Left ventricle myocardium inferior (tissue), 1 donor: ENCODE measurements around the gene ADAMTSL3. TPM values are rescaled to one million over a fixed set of nuclear protein-coding genes. Genes with fewer than 3 reads are reported as not detected.

Experiments used
- DNase-seq: peaks from one replicate; pipeline ENCODE4 v3.0.0-alpha.2; 2020
- H3K27ac ChIP-seq: fragments of 200-600 bp; replicated peaks from 2 replicates; pipeline ENCODE4 v1.8.0; 2021
- H3K27me3 ChIP-seq: fragments of 200-600 bp; 2 replicates; pipeline ENCODE4 v1.8.0; 2021; ENCODE audit warnings: low read depth
- H3K36me3 ChIP-seq: fragments of 200-600 bp; 2 replicates; pipeline ENCODE4 v1.8.0; 2021
- H3K4me1 ChIP-seq: fragments of 200-600 bp; 2 replicates; pipeline ENCODE4 v1.8.0; 2021
- H3K4me3 ChIP-seq: fragments of 200-600 bp; 2 replicates; pipeline ENCODE4 v1.8.0; 2021; ENCODE audit warnings: mild to moderate bottlenecking, moderate library complexity
- H3K9me3 ChIP-seq: fragments of 200-600 bp; replicated peaks from 2 replicates; pipeline ENCODE4 v1.8.0; 2021
- intact Hi-C: fragments of 100-400 bp; cut with micrococcal nuclease; formaldehyde crosslinking; loops from one replicate; pipeline ENCODE4 v1.11.0; 2022
- total RNA-seq: library from RNA; stranded (reverse); fragmentation: NEBNext Ultra II Directional; extraction: Animal tissue kit (Norgen Biotek cat#: 25700); gene quantifications from one replicate; pipeline ENCODE4 v1.2.1, GENCODE V29; 2021
- TF ChIP-seq, protein P1 (sequence below): fragments of 200-600 bp; IDR thresholded peaks from 2 replicates; pipeline ENCODE4 v1.8.0; 2021; ENCODE audit warnings: antibody characterized with exemption, mild to moderate bottlenecking, borderline replicate concordance
- donor health status: DM: no; HTN: yes; CAD: no; lungs with severe emphysema.

The ADAMTSL3 gene
- total RNA-seq, 1 donor from 2014 or later: 11.9 TPM

DNA sequence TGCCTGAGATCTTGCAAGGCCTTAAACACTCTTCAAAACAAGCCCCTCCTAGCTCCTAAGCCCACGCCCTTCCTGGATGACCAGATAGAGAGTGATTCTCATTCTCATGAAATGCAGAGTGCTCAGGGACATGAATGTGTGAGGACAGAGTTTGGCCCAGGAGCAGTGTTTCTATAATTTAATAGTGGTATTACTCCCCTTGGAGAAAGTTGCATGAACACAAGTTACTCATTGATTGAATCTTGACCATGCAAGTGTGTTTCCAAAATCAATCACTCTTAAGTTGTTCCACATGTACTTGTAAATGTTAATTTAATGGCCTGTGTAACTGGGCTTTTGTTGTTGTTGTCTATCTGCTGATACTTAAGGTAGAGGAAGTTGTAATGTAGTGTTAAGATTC lies 181.6 kb downstream of the ADAMTSL3 start:
- intact Hi-C loops: no loop called here
- no peaks in the 10 kb centered on the region for H3K27me3 ChIP-seq
- TF ChIP-seq, protein P1, sequence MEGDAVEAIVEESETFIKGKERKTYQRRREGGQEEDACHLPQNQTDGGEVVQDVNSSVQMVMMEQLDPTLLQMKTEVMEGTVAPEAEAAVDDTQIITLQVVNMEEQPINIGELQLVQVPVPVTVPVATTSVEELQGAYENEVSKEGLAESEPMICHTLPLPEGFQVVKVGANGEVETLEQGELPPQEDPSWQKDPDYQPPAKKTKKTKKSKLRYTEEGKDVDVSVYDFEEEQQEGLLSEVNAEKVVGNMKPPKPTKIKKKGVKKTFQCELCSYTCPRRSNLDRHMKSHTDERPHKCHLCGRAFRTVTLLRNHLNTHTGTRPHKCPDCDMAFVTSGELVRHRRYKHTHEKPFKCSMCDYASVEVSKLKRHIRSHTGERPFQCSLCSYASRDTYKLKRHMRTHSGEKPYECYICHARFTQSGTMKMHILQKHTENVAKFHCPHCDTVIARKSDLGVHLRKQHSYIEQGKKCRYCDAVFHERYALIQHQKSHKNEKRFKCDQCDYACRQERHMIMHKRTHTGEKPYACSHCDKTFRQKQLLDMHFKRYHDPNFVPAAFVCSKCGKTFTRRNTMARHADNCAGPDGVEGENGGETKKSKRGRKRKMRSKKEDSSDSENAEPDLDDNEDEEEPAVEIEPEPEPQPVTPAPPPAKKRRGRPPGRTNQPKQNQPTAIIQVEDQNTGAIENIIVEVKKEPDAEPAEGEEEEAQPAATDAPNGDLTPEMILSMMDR: no peak
- no peak overlapping the region for H3K4me3 ChIP-seq
- peaks cover 3% of the 10 kb centered on the region for H3K4me1 ChIP-seq
- no peaks in the 10 kb centered on the region for H3K9me3 ChIP-seq
- H3K36me3 ChIP-seq: no peaks in the 10 kb centered on the region
- DNase-seq: no peak
- no peak overlapping the region for H3K27ac ChIP-seq

DNA sequence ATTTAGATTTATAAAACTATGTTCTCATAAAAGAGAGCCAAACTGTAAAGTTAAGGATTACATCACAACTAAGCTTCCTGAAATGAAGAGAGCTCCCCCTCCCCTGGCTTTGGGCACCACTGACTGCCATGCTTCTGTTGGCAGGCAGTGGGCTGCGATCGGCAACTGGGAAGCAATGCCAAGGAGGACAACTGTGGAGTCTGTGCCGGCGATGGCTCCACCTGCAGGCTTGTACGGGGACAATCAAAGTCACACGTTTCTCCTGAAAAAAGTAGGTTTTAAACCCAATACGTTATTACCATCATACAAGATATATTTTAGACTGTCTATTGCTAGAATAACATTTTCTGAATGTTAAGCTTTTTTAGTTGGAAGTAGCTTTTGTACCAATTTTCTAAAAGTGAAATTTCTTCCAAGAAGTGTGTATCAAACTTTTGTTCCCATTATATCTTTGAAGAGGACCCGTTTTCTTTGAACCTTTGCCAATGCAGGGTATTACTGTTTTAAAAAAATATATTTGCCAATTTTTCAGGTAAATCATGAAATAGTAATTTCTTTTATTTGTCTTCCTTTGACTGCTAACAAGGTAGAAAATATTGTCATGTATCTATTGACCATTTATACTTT lies 184.1 kb downstream of the ADAMTSL3 start:
- no peaks in the 10 kb centered on the region for H3K36me3 ChIP-seq
- no peak overlapping the region for H3K27ac ChIP-seq
- H3K4me3 ChIP-seq: no peak overlapping the region
- H3K27me3 ChIP-seq: no peaks in the 10 kb centered on the region
- no peak for DNase-seq
- TF ChIP-seq, protein P1: peak; percentile 61
- no peaks in the 10 kb centered on the region for H3K9me3 ChIP-seq
- intact Hi-C loops: no loop called here
- H3K4me1 ChIP-seq: peaks cover 16% of the 10 kb centered on the region

DNA sequence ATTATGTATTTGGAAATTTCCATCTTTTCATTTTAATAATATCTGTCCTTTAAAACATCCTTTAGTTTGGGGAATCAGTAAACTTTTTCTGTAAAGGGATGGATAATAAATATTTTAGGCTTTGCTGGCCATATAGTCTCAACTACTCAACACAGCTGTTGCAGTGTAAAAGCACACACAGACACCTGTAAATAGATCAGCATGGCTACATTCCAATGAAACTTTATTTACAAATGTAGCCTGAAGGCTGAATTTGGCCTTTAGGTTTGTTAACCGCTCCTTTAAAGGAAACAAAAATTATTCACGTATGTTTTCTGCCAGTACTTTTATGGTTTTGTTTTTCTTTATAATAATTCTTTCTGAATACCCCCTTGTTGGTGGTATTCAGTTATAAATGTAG lies 184.8 kb downstream of the ADAMTSL3 start:
- H3K4me1 ChIP-seq: peaks cover 23% of the 10 kb centered on the region
- H3K27me3 ChIP-seq: no peaks in the 10 kb centered on the region
- H3K27ac ChIP-seq: no peak overlapping the region
- no peak for DNase-seq
- intact Hi-C loops: no loop called here
- no peak overlapping the region for H3K4me3 ChIP-seq
- H3K36me3 ChIP-seq: no peaks in the 10 kb centered on the region
- no peaks in the 10 kb centered on the region for H3K9me3 ChIP-seq
- TF ChIP-seq, protein P1: no peak

DNA sequence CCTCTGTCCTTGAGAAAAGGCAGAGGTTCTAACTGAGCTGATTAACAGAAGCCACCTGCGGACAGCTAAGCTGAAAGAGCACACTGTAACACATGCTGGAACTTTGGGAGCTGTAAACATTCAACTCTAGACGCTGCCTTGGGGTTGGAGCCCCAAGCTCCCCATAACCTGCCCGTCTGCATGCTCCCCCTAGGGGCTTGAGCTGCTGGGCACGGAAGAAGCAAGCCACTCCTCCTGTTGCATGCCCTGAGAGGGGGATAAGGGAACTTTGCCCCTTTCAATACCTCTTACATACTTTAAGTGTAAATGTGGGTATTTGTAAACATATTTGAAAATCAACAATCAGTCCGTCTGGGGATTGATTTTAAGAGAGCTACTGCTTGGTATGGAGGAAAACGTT lies 188.4 kb downstream of the ADAMTSL3 start:
- no peaks in the 10 kb centered on the region for H3K9me3 ChIP-seq
- TF ChIP-seq, protein P1: no peak
- no peaks in the 10 kb centered on the region for H3K36me3 ChIP-seq
- H3K27ac ChIP-seq: peak overlapping the region; percentile 73
- no peak for DNase-seq
- intact Hi-C loops: no loop called here
- no peaks in the 10 kb centered on the region for H3K27me3 ChIP-seq
- H3K4me1 ChIP-seq: peaks cover 55% of the 10 kb centered on the region
- no peak overlapping the region for H3K4me3 ChIP-seq

DNA sequence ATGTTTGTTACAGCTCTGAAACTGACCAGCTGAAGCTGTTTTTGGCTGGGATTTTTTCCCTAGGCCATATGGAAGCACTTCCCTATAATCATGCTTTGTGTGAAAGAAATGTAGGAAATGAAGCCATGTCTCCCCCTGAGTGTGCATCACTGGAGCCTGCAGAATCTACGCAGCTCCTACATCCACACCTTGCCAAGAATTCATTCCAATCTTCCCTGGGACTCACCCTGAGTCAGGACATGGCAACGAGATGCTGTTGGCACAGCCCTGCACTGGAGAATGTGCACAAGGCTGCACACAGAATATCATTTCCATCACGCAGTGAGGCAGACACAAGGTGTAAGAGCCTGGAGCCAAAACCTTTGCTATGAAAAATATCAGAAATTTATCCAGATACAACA lies 189.5 kb downstream of the ADAMTSL3 start:
- TF ChIP-seq, protein P1: no peak
- H3K27me3 ChIP-seq: no peaks in the 10 kb centered on the region
- peaks cover 63% of the 10 kb centered on the region for H3K4me1 ChIP-seq
- intact Hi-C loops: no loop called here
- no peak overlapping the region for H3K4me3 ChIP-seq
- DNase-seq: peak; percentile 28
- H3K27ac ChIP-seq: peak overlapping the region; percentile 73
- no peaks in the 10 kb centered on the region for H3K36me3 ChIP-seq
- no peaks in the 10 kb centered on the region for H3K9me3 ChIP-seq

DNA sequence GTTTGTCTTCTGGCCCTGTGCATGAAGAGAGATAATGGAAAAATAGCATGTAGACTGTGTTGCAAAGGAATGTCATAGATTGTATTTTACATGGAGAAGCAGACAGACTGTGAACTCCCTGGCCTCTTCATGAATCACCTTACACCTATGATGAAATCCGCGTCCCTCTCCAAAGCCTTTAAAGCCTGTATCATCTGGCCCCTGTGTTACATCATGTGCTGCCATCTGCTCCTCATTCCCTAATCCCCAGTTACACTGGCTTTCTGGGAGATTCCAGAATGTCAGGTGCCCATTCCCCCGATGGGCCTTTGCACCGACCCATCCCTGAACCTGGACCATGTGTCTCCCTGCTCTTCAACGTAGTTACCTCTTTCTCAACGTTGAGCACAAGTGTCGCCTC lies 190.8 kb downstream of the ADAMTSL3 start:
- Histone ChIP-seq H3K27me3 (no peaks in the 10 kb centered on the region), H3K4me1 (peaks cover 76% of the 10 kb centered on the region), H3K36me3 (no peaks in the 10 kb centered on the region), H3K4me3 (no peak overlapping the region), H3K27ac (peak overlapping the region; percentile 73), H3K9me3 (no peaks in the 10 kb centered on the region)
- intact Hi-C loops: no loop called here
- no peak for DNase-seq
- TF ChIP-seq, protein P1: no peak
